Measurements from ENCODE around the gene CCDC88C. TPM values are rescaled to one million over a fixed set of nuclear protein-coding genes. Genes with fewer than 3 reads are reported as not detected.

The CCDC88C gene
- total RNA-seq, 1 donor from 2014 or later = 21.2 TPM

DNA sequence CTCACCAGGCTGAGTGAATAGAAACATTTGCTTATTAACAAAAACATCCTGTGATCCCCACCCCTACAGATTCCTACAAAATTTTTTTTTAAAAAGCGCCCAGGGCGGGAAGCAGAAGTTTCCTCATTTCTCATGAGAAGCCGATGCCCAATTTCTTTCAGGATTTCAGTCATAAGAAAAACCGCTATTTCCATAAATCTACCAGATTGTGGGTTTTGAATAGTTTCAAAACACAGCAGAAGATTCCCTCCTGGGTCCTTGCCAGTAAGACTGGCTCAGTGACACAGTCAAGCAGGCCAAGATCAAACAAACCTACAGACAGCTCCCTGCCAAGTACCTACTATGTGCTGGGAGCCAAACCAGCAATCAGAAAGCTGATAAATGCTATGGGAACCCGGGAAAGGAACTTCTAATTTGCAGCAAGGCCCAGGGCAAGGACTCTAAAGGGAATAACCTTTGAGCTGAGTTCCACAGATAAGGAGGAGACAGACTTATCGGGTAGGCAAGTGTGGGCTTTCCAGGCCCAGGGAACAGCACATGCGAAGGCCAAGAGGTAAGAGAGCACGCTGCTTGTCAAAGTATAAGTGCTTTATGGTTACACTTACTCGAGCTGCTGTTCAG, 68.7 kb downstream of the CCDC88C start:
- DNase-seq (ENCODE audit: low read depth, low spot score) = no peak

DNA sequence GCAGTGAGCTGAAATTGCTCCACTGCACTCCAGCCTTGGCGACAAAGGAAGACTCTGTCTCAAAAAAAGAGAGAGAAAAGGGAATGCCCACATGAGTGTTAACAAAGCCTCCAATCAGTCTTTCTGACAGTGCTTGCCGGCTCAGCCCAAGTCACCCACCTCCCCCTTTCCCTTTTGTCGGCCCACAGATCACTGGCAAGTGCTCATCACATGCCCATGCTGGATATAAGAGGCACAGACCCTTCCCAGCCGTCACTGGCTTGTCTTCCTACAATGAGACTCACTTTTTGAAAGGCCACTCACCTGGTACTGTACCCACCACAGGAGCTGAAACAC, 70.8 kb downstream of the CCDC88C start:
- no peak for DNase-seq (ENCODE audit: low read depth, low spot score)

DNA sequence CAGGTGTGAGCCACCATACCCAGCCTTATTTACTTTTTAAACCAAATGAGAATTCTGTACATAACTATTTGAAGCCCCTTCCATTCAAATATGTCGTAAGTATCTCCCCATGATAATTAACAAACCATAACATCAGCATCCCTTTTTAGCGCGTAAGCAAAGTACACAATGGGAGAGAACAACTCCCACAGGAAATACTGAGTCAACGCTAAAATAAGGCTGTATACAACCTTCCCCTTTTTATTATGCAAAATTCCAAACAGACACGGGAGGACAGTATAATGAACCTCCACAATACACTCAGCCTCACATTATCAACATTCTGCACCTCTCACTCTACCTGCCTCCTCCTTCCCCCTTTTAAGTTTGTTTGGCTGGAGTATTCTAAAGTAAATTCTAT, 73.5 kb downstream of the CCDC88C start:
- DNase-seq (ENCODE audit: low read depth, low spot score) = no peak

DNA sequence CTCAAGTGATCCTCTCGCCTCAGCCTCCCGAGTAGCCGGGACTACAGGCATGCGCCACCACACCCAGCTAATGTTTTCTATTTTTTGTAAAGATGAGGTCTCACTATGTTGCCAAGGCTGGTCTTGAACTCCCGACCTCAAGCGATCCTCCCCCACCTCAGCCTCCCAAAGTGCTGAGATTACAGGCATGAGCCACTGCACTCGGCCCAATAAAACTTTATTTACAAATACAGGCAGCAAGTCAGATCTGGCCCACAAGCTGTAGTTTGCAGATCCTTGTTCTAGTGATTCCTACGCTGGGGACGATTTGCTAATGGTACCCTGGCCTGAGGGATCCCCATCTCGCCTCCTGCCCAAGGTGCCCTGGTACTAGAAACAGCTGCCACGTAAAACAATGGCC, 74.6 kb downstream of the CCDC88C start:
- DNase-seq (ENCODE audit: low read depth, low spot score) = no peak

DNA sequence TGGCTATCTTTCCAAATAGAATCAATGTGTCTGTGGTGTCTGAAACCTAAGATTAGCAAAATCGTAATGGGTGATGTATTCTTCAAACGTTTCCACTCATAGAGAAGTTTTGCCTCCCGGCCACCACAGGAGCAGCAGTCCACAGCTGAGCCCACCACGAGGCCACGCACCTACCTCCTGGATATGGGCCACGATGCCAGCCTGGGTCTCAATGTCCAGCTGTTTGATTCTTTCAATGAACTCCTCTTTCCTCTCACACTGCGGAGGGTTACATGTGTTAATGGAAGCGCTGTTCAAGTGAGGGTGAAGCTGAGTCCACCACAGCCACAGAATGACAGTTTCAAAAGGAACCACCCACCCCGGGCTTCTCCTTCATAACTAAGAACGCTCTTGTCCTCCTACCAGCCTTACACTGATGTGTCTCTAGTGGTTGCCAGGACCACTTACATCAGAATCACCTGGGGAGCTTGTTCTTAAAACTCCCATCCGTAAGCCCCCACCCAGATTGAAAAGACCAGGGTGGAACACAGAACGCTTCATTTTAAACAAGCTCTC, 75.3 kb downstream of the CCDC88C start:
- DNase-seq (ENCODE audit: low read depth, low spot score) = no peak

DNA sequence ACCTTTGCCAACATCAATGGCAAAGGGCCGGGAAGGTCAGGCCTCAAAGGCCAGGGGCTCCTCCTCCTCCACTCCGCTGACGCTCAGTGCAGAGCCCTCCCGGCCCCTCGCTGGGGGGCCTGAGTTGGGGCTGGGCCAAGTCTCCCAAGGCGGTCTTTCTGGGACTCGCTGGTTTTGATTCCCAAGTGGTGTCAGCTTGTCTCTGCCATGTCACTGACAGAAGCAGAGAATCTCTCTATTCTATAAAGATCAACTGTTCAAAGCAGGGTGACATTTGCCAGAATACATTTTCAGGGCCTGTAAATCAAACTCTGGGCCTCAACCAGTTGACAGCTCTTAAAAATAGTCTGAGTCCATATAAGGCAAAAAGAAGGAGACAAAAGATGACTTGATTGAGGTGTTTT, 75.9 kb downstream of the CCDC88C start:
- DNase-seq (ENCODE audit: low read depth, low spot score) = no peak

DNA sequence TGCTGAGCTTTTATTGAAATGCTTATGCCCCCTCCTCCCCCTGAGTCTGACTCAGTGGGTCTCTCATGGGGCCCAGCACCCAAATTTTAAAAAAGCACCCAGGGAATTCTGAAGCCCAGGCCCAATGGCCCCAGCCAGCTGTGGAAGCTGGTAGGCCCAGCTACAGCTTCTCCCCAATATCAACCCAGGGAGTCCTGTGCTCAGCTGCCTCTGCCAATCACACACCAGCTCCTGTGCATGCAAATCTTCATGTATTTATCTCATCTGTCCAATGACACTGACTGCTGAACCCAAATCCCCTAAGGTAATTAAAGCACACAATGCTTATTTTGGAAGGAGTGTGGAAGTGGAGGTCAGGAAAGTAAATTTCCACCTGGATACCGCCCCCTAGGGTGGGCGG, 76.3 kb downstream of the CCDC88C start:
- no peak for DNase-seq (ENCODE audit: low read depth, low spot score)

DNA sequence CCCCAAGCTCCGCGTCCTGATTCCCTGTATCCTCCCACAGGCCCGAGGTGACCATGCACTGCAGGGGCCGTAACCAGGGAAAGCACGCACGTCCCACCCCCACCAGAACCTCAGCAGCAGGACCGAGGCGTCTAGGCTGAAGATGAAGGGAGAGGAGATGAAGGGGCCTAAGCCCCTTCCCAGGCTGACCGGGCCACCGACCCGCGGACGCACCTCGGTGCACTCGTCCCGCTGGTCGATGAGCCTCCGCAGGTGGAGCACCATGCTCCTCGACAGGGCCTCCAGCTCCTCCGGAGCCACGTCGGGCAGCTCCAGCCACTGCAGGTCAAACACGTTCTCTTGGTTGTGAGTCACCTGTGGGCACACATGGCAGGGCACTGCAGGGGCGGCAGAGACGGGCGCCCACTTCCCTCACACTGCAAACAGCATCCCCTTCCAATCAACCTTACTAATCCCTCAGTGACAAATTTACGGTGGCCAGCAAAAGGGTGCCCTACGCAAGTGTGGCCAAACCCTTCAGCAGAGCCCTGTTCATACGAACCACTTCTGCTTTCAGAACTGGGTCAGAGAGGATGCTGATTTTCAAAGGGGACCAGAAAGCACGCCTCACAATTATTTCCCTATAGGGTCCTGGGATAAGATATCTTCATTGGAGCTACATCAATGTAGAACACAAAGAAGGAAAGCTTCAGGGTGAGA, 77.8 kb downstream of the CCDC88C start:
- no peak for DNase-seq (ENCODE audit: low read depth, low spot score)

DNA sequence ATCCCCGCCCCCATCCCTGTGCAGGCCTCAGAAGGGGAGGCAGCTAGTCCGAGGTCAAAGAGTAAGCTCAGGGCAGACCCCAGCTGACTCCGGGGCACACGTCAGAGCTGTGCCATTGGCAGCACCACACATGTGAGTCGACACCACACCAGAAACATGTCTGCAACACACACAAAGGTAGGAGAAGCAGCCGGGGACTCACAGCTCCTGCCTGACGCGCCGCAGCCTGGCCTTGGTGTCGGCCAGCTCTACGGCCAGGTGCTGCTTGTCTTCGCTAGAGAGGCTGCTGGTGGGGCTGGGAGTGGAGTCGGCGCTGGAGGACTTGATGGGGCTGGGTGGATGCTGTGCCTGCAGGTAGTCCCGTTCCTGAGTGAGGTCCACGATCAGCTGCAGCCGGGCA, 78.5 kb downstream of the CCDC88C start:
- no peak for DNase-seq (ENCODE audit: low read depth, low spot score)

DNA sequence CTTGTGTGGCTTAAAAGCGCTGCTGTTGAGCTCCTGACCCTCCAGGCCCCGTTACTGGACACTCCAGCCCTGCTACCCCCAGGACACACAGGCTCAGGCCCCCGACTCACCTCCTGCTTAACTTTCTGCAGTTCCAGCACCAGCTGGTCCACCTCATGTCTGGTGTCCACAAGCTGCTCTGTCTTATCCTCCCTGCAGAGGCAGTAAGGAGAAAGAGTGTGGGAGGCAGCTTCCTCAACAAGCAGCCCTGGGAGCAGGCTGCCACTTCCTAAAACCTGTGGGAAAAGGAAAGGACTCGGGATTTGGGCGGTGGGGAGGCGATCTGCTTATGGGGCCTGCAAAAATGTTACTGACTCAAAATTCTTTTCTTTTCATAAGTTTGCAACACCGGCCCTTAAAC, 79.2 kb downstream of the CCDC88C start:
- no peak for DNase-seq (ENCODE audit: low read depth, low spot score)

DNA sequence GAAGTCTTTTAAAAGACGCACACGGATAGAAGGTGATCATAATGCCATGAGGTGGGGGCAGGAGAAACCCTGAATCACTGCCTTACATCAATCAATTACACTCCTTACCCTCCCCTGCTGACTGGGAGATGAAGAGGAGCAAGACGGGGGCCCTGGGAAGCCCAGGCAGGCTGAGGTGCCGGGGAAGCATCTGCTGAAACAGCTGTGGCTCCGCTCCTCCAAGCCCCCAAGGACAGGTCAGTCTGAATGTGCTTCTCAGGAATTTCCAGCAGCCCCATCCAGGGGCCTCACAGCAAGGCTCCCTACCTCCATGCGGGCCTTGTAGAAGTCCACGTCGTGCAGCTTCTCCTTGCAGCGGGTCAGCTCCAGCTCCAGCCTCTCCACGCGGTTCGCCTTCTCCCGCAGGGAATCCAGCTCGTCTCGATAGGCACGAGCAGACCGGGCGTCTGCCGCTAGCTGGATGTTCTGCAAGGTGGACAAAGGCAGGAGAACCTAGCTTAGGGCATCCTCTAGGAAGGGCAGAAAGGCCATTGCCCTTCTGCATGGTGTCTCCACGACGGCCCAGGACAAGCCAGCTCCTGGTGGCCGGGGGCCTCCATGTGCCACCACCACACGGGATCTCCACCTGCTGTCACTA, 79.8 kb downstream of the CCDC88C start:
- no peak for DNase-seq (ENCODE audit: low read depth, low spot score)

DNA sequence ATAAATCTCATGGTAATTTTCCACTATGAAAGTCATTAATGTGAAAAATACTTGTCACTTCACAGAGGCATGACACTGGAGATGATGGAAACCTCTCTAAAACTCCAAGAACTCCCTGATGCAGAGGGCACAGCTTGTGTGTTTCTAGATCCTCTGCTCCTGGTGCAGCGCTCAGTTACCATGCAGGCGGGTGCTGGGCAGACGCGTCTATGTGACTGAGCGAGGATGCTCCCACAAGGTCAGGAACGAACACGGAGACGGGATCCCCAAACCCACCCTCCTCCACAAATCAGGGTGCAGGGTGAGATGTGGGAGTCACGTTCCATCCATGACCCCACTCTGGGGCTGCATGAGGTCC, 81.5 kb downstream of the CCDC88C start:
- no peak for DNase-seq (ENCODE audit: low read depth, low spot score)

DNA sequence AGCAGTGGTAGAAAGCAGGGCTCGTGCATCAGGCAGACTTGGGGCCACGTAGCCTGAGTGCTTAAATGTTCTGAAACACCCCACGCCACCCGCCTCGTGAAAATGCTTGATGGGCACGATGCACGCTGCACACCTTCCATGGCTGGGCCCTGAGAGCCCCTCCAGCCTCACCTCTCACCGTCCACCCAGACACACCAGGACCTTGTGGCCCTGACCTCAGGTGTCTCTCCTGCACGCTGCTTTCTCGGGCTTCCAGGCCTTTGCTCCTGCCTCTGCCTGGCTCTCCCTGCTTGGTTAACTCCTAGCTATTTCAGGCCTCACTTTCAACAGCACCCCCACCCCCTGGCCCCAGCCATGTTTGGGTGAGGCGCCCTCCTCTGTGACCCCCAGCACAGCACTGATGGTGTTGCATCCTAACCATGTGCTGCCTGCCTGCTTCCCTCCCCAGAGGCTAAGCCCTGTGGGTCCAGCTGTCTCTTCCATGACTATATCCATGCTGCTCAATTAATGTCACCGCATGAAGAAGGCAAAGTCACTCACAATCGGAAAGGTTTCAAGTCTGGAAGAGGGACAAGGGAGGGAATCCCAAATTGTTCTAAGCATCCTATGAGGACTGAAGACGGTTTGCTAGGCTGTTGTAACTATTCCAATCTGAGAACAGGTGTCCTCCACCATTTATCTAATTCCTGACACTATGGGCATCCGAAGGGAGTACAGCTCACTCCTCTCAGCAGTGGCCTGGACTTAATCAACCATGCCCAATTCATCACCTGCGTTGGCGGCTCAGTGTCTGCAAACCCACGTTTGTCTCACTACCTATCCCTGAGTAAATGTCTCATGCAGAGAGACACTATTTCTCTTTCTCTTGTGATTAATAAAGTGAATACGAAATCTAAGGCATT, 82.2 kb downstream of the CCDC88C start:
- DNase-seq (ENCODE audit: low read depth, low spot score) = no peak

DNA sequence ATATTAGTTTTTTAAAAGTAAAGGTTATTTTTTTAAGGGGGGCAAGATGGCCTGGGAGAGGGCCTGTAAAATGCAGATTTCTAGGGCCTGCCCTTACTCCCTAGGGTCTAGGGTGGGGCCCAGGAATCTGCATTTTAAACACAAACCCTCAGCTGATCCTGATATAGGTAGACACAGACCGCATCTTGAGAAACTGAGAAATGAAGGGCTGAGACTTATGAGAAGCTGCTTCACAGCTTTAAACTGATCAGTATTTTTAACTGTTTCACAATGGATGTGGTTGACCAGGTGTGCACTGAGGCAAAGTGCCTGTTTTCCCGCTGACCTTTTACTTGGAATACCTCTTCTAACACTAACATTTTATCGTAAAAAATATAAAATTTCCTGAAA, 84.0 kb downstream of the CCDC88C start:
- DNase-seq (ENCODE audit: low read depth, low spot score) = no peak

DNA sequence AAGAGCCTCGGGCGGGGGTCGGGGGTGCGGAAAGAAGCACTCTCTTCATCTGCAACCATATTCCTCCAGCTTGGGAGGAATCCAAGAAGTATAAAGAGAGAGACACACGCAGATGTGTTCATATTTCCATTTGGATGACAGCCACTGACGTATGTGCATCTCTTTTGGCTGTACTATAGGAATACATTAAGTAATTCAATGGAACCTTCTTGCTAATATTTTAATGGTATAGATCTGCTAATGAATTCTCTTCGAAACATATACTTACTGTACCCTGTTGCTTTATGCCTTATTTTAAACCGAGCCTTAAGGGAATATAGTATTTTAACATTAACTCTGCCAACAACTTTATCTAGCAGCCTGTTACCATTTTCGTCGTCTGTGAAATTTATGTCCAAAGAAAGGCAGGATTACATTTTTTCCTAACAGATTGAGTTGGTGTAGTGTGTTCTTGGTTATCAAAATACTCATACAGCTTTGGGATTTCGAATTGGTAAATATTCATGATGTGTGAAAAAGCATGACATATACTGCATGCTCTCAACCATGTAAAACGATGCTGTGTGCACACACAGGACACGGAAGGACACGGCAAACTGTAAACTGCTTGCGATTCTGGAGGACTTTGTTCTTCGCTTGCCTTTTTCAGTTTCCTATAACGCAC, 84.5 kb downstream of the CCDC88C start:
- DNase-seq (ENCODE audit: low read depth, low spot score) = no peak

DNA sequence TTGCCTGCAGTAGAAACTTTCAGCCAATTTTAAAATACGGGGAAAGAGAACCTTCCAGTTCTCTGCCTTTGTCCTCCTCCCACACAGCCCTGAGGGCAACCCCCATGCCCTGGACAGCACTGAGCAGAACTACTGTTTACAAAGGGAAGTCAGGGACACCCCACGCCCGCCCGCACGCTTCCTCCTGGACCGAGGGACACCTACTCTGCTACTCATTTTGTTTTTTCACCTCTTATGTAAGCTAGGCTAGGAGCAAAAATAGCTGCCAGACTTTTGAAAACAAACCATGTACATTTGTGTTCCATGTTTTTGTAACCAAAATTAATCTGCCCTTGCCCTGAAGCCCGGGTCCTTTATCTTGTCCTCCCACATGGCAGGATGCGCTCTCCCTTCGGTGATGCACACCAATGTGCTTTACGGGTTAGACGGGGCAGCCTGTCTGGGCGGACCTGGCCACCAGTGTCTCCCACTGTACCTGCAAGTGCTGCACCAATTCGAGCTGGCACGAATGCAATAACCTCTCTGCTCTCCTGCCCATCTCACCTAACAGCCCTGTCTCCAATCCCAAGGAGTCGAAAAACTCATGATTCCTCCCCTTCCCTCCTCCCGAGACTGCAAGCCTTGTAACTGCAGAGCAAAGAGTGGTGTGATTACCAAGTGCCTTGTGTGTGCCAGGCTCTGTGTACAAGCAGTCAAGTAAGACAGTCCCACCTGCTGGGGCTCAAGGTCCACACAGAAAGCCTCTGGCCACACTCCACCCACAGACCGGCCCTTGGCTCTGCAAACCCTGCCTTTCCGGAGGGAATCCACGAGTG, 85.2 kb downstream of the CCDC88C start:
- no peak for DNase-seq (ENCODE audit: low read depth, low spot score)

DNA sequence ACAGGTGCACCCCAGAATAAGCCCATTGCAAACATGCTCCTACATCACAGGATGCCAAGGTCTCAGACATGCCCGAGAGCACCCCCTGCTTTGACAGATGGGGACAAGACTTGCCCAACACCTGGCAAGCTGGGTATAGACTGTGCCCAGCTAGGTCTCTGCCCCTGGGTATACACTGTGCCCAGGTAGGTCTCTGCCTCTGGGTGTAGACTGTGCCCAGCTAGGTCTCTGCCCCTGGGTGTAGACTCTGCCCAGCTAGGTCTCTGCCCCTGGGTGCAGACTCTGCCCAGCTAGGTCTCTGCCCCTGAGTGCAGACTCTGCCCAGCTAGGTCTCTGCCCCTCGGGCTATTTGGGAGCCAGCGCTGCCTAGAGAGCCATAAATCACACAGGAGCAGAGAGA, 85.9 kb downstream of the CCDC88C start:
- no peak for DNase-seq (ENCODE audit: low read depth, low spot score)

DNA sequence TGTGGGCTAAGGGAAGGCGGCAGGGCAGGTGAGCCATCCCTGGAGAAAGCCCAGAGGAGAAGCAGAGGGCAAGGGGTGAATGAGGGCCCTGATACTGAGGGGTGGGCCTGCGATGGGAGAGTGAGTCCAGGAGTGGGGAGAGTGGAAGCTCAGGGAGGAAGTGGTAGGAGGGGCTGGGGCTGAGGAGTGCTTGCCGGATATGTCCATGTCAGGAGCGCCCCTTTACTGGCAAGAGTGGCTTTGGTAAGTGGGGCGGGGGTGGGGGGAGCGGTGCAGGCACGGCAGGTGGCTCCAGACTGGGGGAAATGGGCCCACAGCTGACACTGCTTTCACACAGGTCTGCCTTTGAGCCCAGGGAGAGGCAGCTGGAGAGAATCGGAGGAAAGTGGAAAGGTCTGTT, 86.8 kb downstream of the CCDC88C start:
- DNase-seq (ENCODE audit: low read depth, low spot score) = no peak

DNA sequence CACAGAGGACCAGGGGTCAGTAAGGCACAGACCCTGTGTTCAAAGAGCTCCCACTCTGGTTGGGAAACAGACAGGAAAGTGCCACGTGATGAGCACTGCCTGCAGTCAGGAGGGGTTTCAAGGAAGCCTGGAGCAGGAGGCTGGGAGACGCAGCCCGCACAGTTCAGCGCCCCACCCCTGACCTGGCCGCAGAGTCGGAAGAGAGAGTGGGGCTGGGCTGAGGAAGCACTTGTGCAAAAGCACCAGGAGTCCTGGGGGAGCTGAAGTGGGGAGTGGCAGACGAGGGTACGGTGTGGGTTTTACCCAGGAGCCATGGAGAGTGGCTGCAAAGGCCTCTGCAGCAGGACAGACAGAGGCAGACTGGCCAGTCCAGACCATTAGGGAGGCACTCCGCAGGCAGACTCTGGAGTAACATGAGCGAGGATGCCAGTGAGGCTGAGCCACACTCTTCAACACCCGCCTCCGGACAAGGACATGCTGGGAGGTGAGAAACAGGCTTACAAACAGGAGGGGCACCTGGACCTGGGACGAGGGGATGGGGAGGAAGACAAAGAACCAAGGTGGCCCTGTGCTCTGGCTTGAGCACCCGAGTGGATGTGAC, 87.4 kb downstream of the CCDC88C start:
- DNase-seq (ENCODE audit: low read depth, low spot score) = no peak

DNA sequence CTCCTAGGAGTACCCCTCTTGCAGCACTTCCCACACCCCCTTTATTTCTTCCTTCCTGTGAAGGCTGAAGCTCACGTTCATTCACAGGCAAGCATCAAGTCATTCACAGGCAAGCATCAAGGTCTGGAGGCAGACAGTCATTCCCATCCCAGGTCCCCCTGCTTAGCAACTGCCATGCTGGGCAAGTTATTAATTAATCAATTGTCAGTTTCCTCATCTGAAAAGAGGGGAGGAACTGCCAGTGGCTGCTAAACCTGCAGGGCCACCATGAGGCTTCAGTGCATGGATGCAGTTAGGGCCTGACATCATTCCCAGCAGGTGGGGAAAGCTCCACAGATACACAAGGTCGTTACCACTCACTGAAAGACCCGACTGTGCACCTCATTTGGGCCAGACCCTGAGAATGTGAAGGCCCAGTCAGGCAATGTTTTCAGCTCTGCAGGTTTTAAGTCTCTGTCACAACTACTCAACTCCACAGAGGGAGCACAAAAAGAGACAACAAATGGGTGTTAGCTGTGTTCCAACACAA, 88.1 kb downstream of the CCDC88C start:
- no peak for DNase-seq (ENCODE audit: low read depth, low spot score)

All from pulmonary artery endothelial cell (primary cell).